H1 (cell line): ENCODE measurements around the gene PTPRD. TPM values are rescaled to one million over a fixed set of nuclear protein-coding genes. Genes with fewer than 3 reads are reported as not detected.

Experiments
- CTCF ChIA-PET: fragments of 300-600 bp; sonication (Branson Sonifier 250); formaldehyde crosslinking; loops from one replicate; lab custom pipeline; 2021; ENCODE audit not compliant: partially characterized antibody; lab: Charles Lee
- POLR2A ChIA-PET: fragments of 300-600 bp; sonication (Branson Sonifier 250); formaldehyde crosslinking; loops from one replicate; lab custom pipeline; 2021; ENCODE audit warnings: inconsistent platforms; ENCODE audit not compliant: partially characterized antibody; lab: Charles Lee
- DNase-seq, 2 experiments: peaks; one replicate each; pipeline versions ENCODE4 v3.0.0 to v3.0.0-alpha.2; 2010 to 2022; ENCODE audit warnings: low spot score in 2 of 2, low read depth in 1 of 2, mixed read lengths in 1 of 2
- FAIRE-seq: peaks from 2 replicates; lab custom pipeline; 2011; peaks lifted over from hg19 to GRCh38; lab: Jason Lieb, UNC
- H2AFZ ChIP-seq: 2 replicates; pipeline ENCODE4 v1.8.1; 2012; ENCODE audit warnings: low read length, inconsistent platforms
- H2AK5ac ChIP-seq: 2 replicates; pipeline ENCODE4 v1.6.1; 2013; ENCODE audit warnings: low read depth, low read length
- H2BK120ac ChIP-seq: replicated peaks from 2 replicates; pipeline ENCODE3; 2013; ENCODE audit warnings: low read depth, low read length, inconsistent platforms
- H2BK12ac ChIP-seq: 2 replicates; pipeline ENCODE4 v1.6.1; 2013; ENCODE audit warnings: low read depth, low read length
- H2BK15ac ChIP-seq: 2 replicates; pipeline ENCODE4 v1.6.1; 2013; ENCODE audit warnings: low read length
- H2BK20ac ChIP-seq: 2 replicates; pipeline ENCODE4 v1.6.1; 2013; ENCODE audit warnings: low read length
- H2BK5ac ChIP-seq: 2 replicates; pipeline ENCODE4 v1.6.1; 2013; ENCODE audit warnings: low read depth, low read length
- H3K14ac ChIP-seq: 2 replicates; pipeline ENCODE4 v1.6.1; 2013; ENCODE audit warnings: inconsistent platforms; ENCODE audit not compliant: insufficient read length
- H3K18ac ChIP-seq: 2 replicates; pipeline ENCODE4 v1.6.1; 2013; ENCODE audit warnings: low read length; ENCODE audit errors: extremely low read depth
- H3K23ac ChIP-seq: 2 replicates; pipeline ENCODE4 v1.6.1; 2013; ENCODE audit warnings: inconsistent platforms; ENCODE audit not compliant: insufficient read length
- H3K23me2 ChIP-seq: 2 replicates; pipeline ENCODE4 v1.6.1; 2013; ENCODE audit warnings: low read depth, low read length
- H3K27ac ChIP-seq: 2 replicates; pipeline ENCODE4 v1.6.1; 2011; ENCODE audit warnings: low read depth, low read length, inconsistent platforms
- H3K27me3 ChIP-seq, 4 experiments: replicated peaks in 1 of 4; 1 replicate in 1 of 4; 2 replicates in 3 of 4; pipeline versions ENCODE4 v1.6.1 to v1.8.1; 2011 to 2013; ENCODE audit warnings: low read length in 3 of 4, mild to moderate bottlenecking in 3 of 4, inconsistent platforms in 2 of 4, mixed read lengths in 2 of 4, moderate library complexity in 1 of 4; ENCODE audit not compliant: control insufficient read depth in 3 of 4, insufficient read depth in 3 of 4; ENCODE audit errors: extremely low read depth in 1 of 4
- H3K36me3 ChIP-seq, 4 experiments: 2 replicates each; pipeline versions ENCODE4 v1.6.1 to v1.8.1; 2011 to 2013; ENCODE audit warnings: mild to moderate bottlenecking in 4 of 4, low read length in 3 of 4, moderate library complexity in 2 of 4, control low read depth in 1 of 4, inconsistent platforms in 1 of 4; ENCODE audit not compliant: insufficient read depth in 4 of 4, control insufficient read depth in 2 of 4
- H3K4ac ChIP-seq: replicated peaks from 2 replicates; pipeline ENCODE3; 2013; ENCODE audit warnings: low read length, low read depth, mixed read lengths, inconsistent platforms; ENCODE audit not compliant: insufficient read length
- H3K4me1 ChIP-seq, 4 experiments: replicated peaks in 1 of 4; 1 replicate in 1 of 4; 2 replicates in 3 of 4; pipeline versions ENCODE4 v1.6.1 to v1.8.1; 2011 to 2013; ENCODE audit warnings: low read length in 3 of 4, inconsistent platforms in 2 of 4, mixed read lengths in 1 of 4; ENCODE audit not compliant: insufficient read depth in 4 of 4, control insufficient read depth in 3 of 4
- H3K4me2 ChIP-seq, 2 experiments: 2 replicates each; pipeline versions ENCODE4 v1.6.1 to v1.8.1; 2011 to 2013; ENCODE audit warnings: low read depth in 2 of 2, low read length in 2 of 2, control low read depth in 1 of 2, inconsistent platforms in 1 of 2, mild to moderate bottlenecking in 1 of 2; ENCODE audit not compliant: insufficient read depth in 1 of 2
- H3K4me3 ChIP-seq, 4 experiments: fragments of 200-600, 300-600 bp in 1 of 4; sonication (generic), shearing (Covaris generic), sonication (Bioruptor Twin) in 1 of 4; 2 replicates each; pipeline versions ENCODE4 v1.5.1 to v1.8.1; 2011 to 2016; ENCODE audit warnings: low read length in 4 of 4, low read depth in 3 of 4, control low read depth in 2 of 4, inconsistent platforms in 2 of 4, mild to moderate bottlenecking in 2 of 4, mixed read lengths in 1 of 4, moderate library complexity in 1 of 4; ENCODE audit not compliant: insufficient read depth in 2 of 4; ENCODE audit errors: extremely low read depth in 1 of 4
- H3K56ac ChIP-seq: replicated peaks from 2 replicates; pipeline ENCODE3; 2013; ENCODE audit warnings: low read depth, mild to moderate bottlenecking, mixed read lengths, low read length, inconsistent platforms; ENCODE audit not compliant: insufficient read length
- H3K79me1 ChIP-seq: 2 replicates; pipeline ENCODE4 v1.6.1; 2013; ENCODE audit warnings: low read depth, low read length, control low read depth
- H3K79me2 ChIP-seq, 2 experiments: 2 replicates each; pipeline versions ENCODE4 v1.6.1 to v1.8.1; 2012 to 2013; ENCODE audit warnings: low read length in 2 of 2, mild to moderate bottlenecking in 2 of 2, inconsistent platforms in 1 of 2; ENCODE audit not compliant: insufficient read depth in 2 of 2, control insufficient read depth in 1 of 2
- H3K9ac ChIP-seq, 4 experiments: replicated peaks in 1 of 4; 1 replicate in 1 of 4; 2 replicates in 3 of 4; pipeline versions ENCODE4 v1.6.1 to v1.8.1; 2011 to 2013; ENCODE audit warnings: low read depth in 3 of 4, low read length in 3 of 4, control low read depth in 2 of 4, mild to moderate bottlenecking in 2 of 4, moderate library complexity in 2 of 4, inconsistent platforms in 1 of 4; ENCODE audit errors: extremely low read depth in 1 of 4
- H3K9me3 ChIP-seq, 2 experiments: 2 replicates each; pipeline versions ENCODE4 v1.6.1 to v1.8.1; 2012 to 2013; ENCODE audit warnings: mild to moderate bottlenecking in 2 of 2, moderate library complexity in 2 of 2, control low read depth in 1 of 2, inconsistent platforms in 1 of 2, low read depth in 1 of 2, low read length in 1 of 2, mixed read lengths in 1 of 2; ENCODE audit not compliant: insufficient read depth in 2 of 2
- H4K20me1 ChIP-seq, 2 experiments: replicated peaks in 1 of 2; 2 replicates each; pipeline versions ENCODE3 to v1.8.1; 2011 to 2013; ENCODE audit warnings: inconsistent platforms in 2 of 2, low read length in 2 of 2, mild to moderate bottlenecking in 1 of 2; ENCODE audit not compliant: insufficient read depth in 2 of 2, control insufficient read depth in 1 of 2
- H4K5ac ChIP-seq: 2 replicates; pipeline ENCODE4 v1.6.1; 2013; ENCODE audit warnings: low read length, low read depth, mixed read lengths, inconsistent platforms; ENCODE audit not compliant: insufficient read length
- H4K8ac ChIP-seq: 2 replicates; pipeline ENCODE4 v1.8.0; 2013; ENCODE audit warnings: mild to moderate bottlenecking, moderate library complexity, low read length, inconsistent platforms; ENCODE audit not compliant: insufficient read depth; ENCODE audit errors: extremely low read depth
- H4K91ac ChIP-seq: replicated peaks from 2 replicates; pipeline ENCODE3; 2013; ENCODE audit warnings: low read length, mixed read lengths, inconsistent platforms; ENCODE audit not compliant: insufficient read length
- MAX ChIP-seq: IDR thresholded peaks from 2 replicates; pipeline ENCODE4 v1.6.1; 2012; ENCODE audit warnings: inconsistent platforms
- PHF8 ChIP-seq: fragments of 200-600 bp; sonication (generic); conservative IDR thresholded peaks from 2 replicates; pipeline ENCODE4 v1.7.1; 2012; ENCODE audit warnings: low read depth, mild to moderate bottlenecking, inconsistent platforms, low read length, moderate library complexity
- POLR2A ChIP-seq, 2 experiments: IDR thresholded peaks; 1 replicate in 1 of 2; 2 replicates in 1 of 2; pipeline ENCODE4 v1.6.1; 2011; ENCODE audit warnings: low read depth in 2 of 2, low read length in 2 of 2, mild to moderate bottlenecking in 2 of 2; ENCODE audit errors: control extremely low read depth in 1 of 2
- POLR2AphosphoS5 ChIP-seq: IDR thresholded peaks from 2 replicates; pipeline ENCODE4 v1.6.1; 2011; ENCODE audit warnings: low read depth, low read length
- SIN3A ChIP-seq, 2 experiments: IDR thresholded peaks in 1 of 2; conservative IDR thresholded peaks in 1 of 2; 2 replicates each; pipeline ENCODE4 v1.6.1; 2011 to 2012; ENCODE audit warnings: low read length in 2 of 2, improper control_type of control experiment in 1 of 2, low read depth in 1 of 2, mild to moderate bottlenecking in 1 of 2
- SRF ChIP-seq: IDR thresholded peaks from 2 replicates; pipeline ENCODE4 v1.6.1; 2011; ENCODE audit warnings: mild to moderate bottlenecking, low read depth, low read length, moderate library complexity
- SUZ12 ChIP-seq: fragments of 200-600 bp; sonication (generic); IDR thresholded peaks from 2 replicates; pipeline ENCODE4 v1.6.1; 2012; ENCODE audit warnings: mild to moderate bottlenecking, inconsistent platforms, low read length, moderate library complexity, mixed read lengths
- TAF1 ChIP-seq: IDR thresholded peaks from 2 replicates; pipeline ENCODE4 v1.6.1; 2011; ENCODE audit warnings: mild to moderate bottlenecking, low read depth, low read length
- TCF12 ChIP-seq: IDR thresholded peaks from 2 replicates; pipeline ENCODE4 v1.6.1; 2011; ENCODE audit warnings: low read depth, mild to moderate bottlenecking, low read length
- YY1 ChIP-seq: IDR thresholded peaks from 2 replicates; pipeline ENCODE4 v1.6.1; 2011; ENCODE audit warnings: low read depth, mild to moderate bottlenecking, low read length
- WGBS, 2 experiments: shearing (Covaris generic) in 1 of 2; methylation state at CpG; one replicate each; pipeline versions ENCODE4 v1.1.6 to v1.1.7; 2013 to 2015; ENCODE audit warnings: low lambda C conversion rate in 2 of 2, mixed read lengths in 2 of 2, inconsistent platforms in 1 of 2, low coverage in 1 of 2, missing lambda C conversion rate in 1 of 2; ENCODE audit not compliant: insufficient replicate concordance in 2 of 2, insufficient coverage in 1 of 2, insufficient read length in 1 of 2; ENCODE audit errors: extremely low coverage in 1 of 2, missing lambda C conversion rate in 1 of 2; 5-methylcytosine and 5-hydroxymethylcytosine counted together
- polyA plus RNA-seq, 7 experiments: library from polyadenylated mRNA; depleted of rRNA in 3 of 7; stranded (reverse) in 5 of 7; unstranded in 2 of 7; fragments of >200 nt in 5 of 7; fragments of 200-250 nt in 2 of 7; gene quantifications; 1 replicate in 5 of 7; 2 replicates in 1 of 7; 4 replicates in 1 of 7; pipeline versions ENCODE4 v1.2.1 to v1.2.3, GENCODE V29; 2011 to 2013; ENCODE audit warnings: missing spikeins in 2 of 7, mixed read lengths in 2 of 7
- total RNA-seq: library from RNA; stranded (reverse); fragmentation: NEBNext Ultra II Directional; extraction: Animal tissue kit (Norgen Biotek cat#: 25700); gene quantifications from 2 replicates; pipeline ENCODE4 v1.2.1, GENCODE V29; 2021

PTPRD gene
- total and polyA plus RNA-seq, 2 of the 8 experiments (the other 6 are each of a cell fraction or from before 2014, with no cell fraction given) = 17.2 to 77.0 TPM

GRCh38 chr9:8857068-8857925 lies 1755.5 kb downstream of the PTPRD start:
- POLR2A ChIA-PET = interaction anchor here (0.7 kb wide), 1 partner anchor 11 kb away, joined by 3 read pairs; no protein-coding TSS in a partner anchor
- TF ChIP-seq PHF8 (peak; percentile 42; the same call in 1 of the 2 replicates), SUZ12 (no peak), SIN3A (conservative IDR thresholded peaks at IDR 0.05 in 1 of 2, IDR thresholded peaks at IDR 0.05 in 1 of 2; ENCODE audit: low read depth in 1 of 2, low read length in 2 of 2) (0 out of 4 replicates have a peak, but pooled peaks of 1 of the 2 experiments have one; percentile 12), SRF (no peak), MAX (0 out of 2 replicates have a peak, but pooled peaks have one; percentile 6), YY1 (peak; percentile 65; the same call in 1 of the 2 replicates), TCF12 (no peak), TAF1 (no peak; the same call in 1 of the 2 replicates), POLR2AphosphoS5 (0 out of 2 replicates have a peak, but pooled peaks have one; percentile 31), POLR2A (IDR thresholded peaks at IDR 0.05; ENCODE audit: control extremely low read depth in 1 of 2, low read depth in 2 of 2, low read length in 2 of 2) (peak in 1 of 2 experiments; percentile 48; a peak in 1 of 3 replicates)

More at GRCh38 chr9:8857068-8857925, 1755.5 kb downstream of the PTPRD start:
- FAIRE-seq (peak; percentile 82), DNase-seq (peak in 1 of 2 experiments; percentile 83)
- Histone ChIP-seq H3K79me2 (peaks cover 0 to 27% of the 10 kb centered on the region in 2 experiments; a peak in 2 of 4 replicates), H2BK5ac (no peak overlapping the region), H3K56ac (no peak overlapping the region), H2AFZ (peak overlapping the region; percentile 82), H3K27me3 (no peaks in the 10 kb centered on the region; a peak in 3 of 7 replicates), H3K36me3 (no peaks in the 10 kb centered on the region; a peak in 1 of 8 replicates), H3K79me1 (no peaks in the 10 kb centered on the region), H3K18ac (peak overlapping the region; percentile 39; the same call in 1 of the 2 replicates), H3K4ac (no peak overlapping the region), H4K20me1 (no peaks in the 10 kb centered on the region), H2BK15ac (no peak overlapping the region), H2BK12ac (0 out of 2 replicates have a peak overlapping the region, but pooled peaks have one; percentile 29), H2BK20ac (no peak overlapping the region), H3K23ac (no peak overlapping the region), H3K23me2 (peaks cover 5% of the 10 kb centered on the region; the same call in 1 of the 2 replicates), H3K4me2 (peak overlapping the region; percentile 95 to 97), H3K14ac (no peak overlapping the region), H2BK120ac (no peak overlapping the region), H3K9me3 (no peaks in the 10 kb centered on the region), H3K4me1 (peaks cover 2 to 18% (median 8%) of the 10 kb centered on the region in 4 experiments; a peak in 5 of 7 replicates), H2AK5ac (no peak overlapping the region), H3K9ac (peak overlapping the region; percentile 56 to 89 (median 78)), H3K27ac (no peak overlapping the region; the same call in 1 of the 2 replicates), H4K5ac (no peak overlapping the region), H4K91ac (no peak overlapping the region), H4K8ac (peak overlapping the region; percentile 29; the same call in 1 of the 2 replicates), H3K4me3 (peak overlapping the region; percentile 89 to 99 (median 94))
- CTCF ChIA-PET = interaction anchor here (0.8 to 1.9 kb wide), 4 partner anchors 24 to 107 kb away, joined by 3 to 8 read pairs (median 4); no protein-coding TSS in a partner anchor
- WGBS, 2 experiments = 2% methylated on average over 34 of the region's 76 CpGs; no CpG with 5 or more reads in 1 of the 2 experiments
